Fibroblast of the conjunctiva (primary cell): ENCODE results near the gene IL21R.
"Not testable (repeated sequence)": the region's sequence is repeated elsewhere in the genome, so short reads cannot be mapped to it uniquely, and the experiment has no call there.

Source experiments
- DNase-seq: peaks from one replicate; pipeline ENCODE4 v3.0.0-alpha.2; 2010; ENCODE audit warnings: low read depth

The IL21R gene

DNA sequence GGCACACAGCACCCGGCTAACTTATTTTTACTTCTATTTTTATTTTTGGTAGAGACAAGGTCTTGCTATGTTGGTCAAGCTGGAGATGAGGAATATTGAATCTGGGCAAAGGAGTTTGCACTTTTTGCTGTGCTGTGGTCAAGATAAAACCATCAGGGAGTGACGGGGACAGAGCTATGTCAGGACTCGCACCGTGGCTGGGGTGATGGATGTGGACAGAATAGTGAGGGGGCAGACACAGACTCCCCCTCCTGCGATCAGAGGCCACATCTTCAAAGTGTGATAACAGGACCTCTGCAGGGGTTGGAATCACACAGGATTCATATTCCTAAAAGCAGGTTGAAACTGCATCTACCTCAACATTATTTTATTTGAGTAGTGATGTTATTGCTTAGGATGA is 25.6 kb downstream of the IL21R start:
- DNase-seq, result no peak

DNA sequence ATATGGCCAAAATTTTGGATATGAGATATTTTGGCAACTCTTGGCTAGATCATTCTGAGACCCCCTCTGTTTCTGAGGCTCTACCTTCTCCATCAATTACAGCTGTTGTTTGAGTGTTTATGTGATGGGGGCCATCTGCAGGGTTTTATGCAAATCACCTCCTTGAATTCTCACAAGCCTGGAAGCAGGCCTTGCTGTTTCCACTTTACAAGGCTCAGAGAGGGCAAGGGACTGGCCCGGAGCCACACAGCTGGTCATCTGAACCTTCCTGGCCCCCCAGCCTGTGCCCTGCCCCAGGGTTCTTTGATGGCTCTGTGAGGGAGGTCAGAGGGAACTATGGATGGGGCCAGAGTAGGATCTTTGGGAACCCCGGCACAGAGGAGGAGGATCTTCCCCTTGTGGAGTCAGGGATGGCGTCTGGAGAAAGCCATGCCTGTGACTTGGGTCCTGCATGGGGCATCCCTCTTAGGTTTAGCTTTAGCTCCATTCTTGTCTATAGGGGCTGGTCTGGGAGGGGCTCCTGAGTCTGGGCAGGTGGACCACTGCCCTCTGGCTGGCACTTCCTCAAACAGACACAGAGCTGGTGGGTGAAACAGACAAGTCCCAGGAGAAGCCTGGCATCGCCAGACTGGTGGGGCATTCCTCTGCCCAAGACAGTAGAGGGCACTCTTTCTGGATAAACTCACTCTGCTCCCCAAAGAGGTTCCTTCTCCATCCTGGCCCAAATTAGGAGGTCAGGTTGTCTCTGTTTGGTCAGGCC is 26.2 kb downstream of the IL21R start:
- DNase-seq, result no peak

DNA sequence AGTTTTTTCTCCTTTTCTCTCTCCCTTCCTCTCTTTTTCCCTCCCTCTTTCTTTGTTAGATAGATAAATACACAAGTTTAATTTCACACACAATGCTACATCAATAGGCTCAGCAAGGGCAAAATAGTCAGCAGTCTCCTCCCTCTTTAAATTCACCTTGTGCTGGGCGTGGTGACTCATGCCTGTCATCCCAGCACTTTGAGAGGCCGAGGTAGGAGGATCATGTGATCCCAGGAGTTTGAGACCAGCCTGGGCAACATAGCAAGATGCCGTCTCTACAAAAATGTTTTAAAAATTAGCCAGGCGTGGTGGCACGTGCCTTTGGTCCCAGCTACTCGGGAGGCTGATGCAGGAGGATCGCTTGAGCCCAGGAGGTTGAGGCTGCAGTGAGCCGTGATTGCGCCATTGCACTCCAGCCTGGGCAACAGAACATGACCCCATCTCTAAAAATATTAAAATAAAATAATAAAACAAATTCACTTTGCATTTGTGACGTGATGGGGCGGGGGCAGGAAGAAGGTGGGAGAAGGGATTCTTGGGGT is 27.4 kb downstream of the IL21R start:
- DNase-seq, result no peak

DNA sequence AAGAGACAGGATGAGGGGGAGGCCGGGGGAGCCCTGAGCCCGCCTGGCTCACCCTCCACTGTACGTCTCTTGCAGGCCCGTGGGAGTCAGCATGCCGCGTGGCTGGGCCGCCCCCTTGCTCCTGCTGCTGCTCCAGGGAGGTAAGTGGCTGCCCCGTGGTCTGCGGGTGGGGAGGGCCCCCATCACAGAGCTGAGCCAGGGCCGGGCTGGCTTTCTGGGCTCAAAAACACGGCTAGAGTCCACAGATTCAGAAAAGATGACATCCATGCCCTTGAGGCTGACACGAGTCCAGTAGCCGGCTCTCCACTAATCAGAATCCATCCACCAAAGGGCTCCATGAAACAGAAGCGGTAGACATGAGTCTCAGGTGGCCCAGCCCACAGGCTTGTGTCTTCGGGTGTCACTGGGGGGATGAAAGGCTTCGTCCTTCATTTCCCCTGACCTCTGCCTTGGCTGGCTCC is 28.0 kb downstream of the IL21R start:
- DNase-seq, result no peak

DNA sequence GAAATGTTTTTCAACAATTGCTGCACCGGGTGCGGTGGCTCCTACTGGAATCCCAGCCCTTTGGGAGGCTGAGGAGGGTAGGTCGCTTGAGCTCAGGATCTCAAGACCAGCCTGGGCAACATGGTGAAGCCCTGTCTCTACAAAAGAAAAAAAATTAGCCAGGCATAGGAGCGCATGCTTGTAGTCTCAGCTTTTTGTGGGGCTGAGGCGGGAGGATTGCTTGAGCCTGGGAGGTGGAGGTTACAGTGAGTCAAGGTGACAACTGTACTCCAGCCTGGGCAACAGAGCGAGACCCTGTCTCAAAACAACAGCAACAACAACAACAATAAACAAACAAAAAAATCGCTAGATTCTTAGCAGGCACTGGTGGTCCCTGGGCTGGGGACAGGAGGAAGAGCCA is 28.5 kb downstream of the IL21R start:
- no peak for DNase-seq

DNA sequence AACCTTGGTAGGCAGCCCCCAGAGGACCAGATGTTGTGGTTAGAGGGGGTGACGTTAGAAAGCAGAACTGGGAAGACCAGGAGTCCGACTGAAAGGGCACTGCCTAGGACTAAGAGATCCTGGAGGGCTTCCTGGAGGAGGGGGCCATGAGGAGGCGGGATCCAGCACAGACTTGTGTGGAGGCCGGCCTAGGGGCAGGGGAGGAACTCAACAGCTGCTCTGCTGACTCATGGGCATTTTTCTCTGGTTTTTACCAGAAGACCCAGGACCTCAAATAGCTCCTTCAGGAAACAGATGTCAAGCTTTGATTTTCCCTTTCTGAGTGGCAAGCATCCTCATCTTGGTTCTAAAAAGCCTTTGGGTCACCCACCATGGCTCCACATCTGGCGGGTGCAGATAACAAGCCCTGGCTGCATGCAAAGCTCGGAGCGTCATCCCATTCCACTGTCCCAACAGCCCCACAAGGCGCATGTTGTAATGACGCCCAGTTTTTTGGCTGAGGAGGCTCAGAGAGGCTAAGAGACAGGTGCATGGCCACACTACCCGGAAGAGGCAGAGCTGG is 29.0 kb downstream of the IL21R start:
- DNase-seq, result no peak

DNA sequence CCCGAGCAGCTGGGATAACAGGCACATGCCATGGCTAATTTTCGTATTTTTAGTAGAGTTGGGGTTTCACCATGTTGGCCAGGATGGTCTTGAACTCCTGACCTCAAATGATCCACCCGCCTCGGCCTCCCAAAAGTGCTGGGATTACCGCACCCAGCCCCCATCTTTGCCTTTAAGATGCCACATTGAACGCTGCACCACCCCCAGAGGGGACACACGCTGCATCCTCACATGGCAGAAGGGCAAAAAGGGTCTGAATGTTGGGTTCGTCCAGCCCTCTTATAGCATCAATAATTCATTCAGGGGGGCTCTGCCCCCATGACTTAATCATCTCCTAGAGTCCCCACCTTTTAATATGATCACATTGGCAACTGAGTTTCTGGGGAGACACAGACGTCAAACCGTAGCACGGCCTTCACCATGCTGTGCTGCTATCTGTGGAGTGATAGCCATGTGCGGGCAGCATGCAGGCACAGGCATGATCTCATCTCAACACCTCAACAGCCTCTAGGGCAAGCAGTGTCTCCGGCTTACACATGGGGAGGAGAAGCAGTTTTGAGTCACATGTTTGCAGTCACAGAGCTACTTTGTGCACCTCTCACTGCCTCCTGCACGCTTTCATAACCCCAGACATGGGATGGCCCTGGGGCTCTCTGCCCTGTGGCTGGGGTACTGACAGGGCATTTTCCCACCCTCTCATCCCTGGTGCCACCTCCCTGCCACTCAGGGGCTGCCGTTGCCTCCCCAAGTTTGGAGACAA is 30.0 kb downstream of the IL21R start:
- no peak for DNase-seq

DNA sequence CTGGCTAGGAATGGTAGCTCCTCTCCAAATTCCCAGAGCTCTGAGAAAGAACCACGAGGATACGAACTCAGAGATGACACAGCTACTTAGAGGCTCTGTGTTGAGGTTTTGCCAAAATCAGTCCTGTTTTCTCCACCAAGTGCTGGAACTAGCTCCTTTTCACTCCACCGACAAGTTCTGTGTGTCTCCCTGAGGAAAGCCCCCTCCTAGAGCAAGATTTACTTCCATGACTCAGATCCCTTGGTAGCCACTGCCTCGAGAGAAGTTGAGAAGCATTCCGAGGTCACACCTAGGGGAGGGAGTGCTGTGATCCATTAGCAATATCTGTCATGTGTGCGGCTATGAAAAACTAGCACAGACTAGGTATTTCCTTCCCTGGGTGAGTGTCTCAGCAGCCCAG is 30.6 kb downstream of the IL21R start:
- no peak for DNase-seq

DNA sequence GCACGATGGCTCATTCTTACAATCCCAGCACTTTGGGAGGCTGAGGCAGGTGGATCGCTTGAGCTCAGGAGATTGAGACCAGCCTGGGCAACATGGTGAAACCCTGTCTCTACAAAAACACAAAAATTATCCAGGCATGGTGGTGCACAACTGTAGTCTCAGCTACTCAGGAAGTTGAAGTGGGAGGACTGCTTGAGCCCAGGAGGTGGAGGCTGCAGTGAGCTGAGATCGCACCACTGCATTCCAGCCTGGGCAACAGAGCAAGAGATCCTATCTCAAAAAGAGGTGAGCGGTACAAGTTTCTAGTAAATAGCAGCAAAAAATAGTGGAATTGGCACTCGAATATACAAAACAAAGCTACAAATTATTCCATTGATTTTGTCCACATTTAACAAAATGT is 31.2 kb downstream of the IL21R start:
- not testable (repeated sequence) for DNase-seq

DNA sequence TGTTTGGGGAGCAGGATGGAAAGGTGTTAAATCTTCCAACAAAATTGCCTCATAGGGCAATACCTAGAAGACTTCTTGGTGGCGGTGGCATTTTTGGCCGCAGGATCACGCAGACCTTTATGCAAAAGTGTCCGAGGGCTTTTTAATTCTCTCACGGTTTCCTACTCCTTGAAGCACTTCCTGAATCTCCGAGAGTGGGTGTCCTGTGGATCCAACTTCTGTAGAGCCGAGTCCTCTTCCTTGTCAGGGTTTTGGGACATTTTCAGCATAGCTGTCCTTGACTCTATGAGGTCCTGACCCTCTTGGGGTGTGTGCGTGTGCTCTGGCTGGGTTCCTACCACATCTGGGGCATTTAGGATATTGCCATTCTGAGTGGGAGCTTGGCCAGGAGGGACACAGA is 31.7 kb downstream of the IL21R start:
- DNase-seq, result no peak

DNA sequence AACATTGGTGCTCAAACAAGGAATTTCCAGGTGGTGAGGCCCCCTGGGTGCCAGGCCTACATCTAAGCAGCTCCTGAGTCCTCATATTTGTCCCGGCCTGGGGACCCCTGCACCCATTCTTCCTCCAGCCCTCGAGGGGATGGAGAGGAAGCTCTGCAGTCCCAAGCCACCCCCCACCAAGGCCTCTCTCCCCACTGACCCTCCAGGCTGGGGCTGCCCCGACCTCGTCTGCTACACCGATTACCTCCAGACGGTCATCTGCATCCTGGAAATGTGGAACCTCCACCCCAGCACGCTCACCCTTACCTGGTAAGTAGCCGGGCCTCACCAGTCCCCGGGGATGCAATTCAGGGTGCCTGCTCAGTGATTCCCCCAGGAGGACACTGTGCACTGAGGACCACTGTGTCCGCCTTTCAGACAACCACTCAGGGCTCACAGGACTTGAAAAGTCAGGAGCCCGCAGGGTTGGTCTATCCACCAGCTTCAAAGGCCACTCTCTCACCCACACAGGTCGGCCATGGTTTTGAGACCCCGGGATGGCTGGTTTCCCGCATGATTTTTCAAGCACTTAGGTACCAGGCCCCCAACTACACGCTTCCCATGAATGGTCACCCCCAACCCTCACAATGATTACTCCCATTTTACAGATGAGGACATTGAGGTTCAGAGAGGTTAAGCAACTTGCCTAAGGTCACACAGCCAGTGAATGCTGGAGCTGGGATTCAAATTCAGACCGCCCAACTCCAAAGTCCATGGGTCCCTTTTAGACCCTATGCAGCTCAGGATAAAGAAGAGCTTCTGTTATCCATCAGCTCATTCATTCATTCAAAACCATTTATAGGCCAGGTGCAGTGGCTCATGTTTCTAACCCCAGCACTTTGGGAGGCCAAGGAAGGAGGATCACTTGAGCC is 32.4 kb downstream of the IL21R start:
- DNase-seq, result no peak

DNA sequence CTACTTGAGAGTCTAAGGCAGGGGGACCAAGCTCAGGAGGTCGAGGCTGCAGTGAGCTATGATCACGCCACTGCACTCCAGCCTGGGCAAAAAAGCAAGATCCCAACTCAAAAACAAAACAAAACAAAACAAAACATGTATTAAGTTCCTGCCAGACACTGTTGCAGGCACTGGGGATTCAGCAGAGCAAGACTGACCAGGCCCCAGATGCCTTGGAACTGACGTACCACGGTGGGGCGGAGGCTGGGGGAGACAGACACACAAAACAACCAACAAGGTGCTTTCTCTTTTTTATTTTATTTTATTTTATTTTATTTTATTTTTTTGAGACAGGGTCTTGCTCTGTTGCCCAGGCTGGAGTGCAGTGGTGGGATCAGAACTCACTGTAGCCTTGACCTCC is 33.2 kb downstream of the IL21R start:
- not testable (repeated sequence) for DNase-seq

DNA sequence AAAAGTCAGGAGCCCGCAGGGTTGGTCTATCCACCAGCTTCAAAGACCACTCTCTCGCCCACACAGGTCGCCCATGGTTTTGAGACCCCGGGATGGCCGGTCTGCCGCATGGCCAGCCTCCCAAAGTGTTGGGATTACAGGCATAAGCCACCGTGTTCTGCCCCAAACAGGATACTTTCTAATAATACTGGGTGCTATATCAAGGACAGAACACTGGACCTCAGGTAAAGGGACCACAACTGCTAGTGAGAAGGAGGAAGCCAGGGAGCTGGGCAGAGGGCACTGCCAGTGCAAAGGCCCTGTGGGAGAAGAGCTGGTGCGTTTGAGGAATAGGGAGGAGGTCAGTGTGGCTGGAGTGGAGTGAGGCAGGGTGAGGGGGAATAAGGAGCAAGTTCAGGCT is 34.1 kb downstream of the IL21R start:
- no peak for DNase-seq

DNA sequence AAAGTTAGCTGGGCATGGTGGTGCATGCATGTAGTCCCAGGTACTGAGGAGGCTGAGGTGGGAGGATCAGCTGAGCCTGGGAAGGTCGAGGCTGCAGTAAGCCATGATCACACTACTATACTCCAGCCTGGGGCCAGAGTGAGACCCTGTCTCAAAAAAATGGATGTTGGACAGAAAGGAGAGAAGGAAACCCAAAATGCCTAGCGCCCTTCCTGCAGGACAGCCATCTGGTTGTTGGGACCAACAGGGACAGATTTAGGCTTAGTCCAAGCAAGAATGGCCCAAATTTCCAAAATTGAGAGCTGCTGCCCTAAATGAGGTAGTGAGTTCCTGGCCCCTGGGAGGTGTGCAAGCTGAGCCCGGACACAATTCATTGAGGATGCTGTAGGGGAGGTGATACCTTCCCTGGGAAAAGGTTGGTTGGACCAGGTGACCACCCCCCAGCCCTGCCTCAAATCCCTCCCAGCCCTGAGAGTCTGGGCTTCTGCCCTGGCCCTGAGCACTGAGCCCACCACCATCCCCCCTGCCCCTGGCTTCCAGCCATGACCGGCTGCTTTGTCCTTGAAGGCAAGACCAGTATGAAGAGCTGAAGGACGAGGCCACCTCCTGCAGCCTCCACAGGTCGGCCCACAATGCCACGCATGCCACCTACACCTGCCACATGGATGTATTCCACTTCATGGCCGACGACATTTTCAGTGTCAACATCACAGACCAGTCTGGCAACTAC is 35.1 kb downstream of the IL21R start:
- no peak for DNase-seq

DNA sequence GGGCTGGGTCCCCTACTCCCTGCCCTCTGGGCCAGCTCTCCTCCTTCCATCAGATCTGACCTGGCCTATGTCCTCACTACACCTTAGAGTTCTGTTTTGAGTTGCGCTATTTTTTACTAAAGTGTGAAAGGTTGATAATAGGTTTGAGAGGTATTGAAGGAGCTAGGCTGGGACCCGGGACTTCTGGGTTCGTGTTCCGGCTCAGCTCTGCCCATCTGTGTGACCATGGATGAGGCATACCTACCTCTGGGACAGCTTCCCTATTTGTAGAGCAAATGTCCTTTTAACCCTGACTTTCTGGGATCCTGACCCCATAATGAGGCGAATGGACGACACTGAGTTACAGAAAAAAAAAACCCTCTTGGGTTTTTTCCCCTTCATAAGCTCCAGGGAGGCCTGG is 36.0 kb downstream of the IL21R start:
- no peak for DNase-seq

DNA sequence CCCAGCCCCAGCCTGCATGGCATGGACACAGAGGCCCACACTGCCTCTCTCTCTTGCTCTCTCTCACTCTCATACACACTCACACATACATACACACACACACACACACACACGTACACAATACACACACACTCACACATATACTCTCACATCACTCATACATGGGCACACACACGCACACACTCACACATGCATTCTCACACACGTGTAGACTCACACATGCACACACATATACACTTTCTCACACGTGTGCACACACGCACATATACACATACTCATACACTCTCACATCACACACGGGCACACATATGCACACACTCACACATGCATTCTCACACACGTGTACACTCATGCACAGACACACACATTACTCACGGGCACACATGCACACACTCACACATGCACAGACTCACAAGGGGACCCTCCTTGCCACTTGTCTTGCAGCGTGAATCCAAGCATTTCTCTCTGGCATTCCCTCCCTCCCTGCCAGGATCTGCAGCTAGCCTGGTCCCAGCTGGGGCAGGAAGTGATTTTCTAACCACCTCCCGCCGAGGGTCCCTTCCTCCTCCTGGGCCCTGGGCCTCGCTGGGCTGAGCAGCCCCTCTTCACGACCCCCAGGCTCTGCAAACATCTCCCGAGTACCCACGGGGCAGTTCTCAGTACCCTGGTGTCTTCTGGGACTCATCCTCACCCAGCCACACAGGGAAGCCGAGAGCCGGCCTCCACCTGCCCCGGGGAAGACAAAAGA is 37.5 kb downstream of the IL21R start:
- no peak for DNase-seq

DNA sequence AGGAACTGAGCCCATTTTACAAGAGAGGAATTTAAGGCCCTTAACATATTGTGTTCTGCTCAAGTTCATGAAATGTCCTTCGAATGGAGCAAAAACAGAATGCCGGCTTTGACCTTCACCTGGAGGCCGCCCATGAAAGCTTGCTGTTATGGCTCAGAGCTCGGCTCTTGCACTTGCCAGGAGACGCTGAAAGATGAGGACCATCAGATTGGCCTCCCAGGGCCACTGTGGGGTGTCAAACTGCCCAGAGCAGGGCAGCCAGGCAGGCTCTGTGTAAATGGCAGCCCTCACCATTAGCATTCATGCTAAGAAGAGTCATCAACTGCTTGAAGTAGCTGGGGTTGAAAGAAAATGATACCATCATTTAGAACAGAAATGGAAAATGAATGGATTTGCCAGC is 39.3 kb downstream of the IL21R start:
- no peak for DNase-seq

DNA sequence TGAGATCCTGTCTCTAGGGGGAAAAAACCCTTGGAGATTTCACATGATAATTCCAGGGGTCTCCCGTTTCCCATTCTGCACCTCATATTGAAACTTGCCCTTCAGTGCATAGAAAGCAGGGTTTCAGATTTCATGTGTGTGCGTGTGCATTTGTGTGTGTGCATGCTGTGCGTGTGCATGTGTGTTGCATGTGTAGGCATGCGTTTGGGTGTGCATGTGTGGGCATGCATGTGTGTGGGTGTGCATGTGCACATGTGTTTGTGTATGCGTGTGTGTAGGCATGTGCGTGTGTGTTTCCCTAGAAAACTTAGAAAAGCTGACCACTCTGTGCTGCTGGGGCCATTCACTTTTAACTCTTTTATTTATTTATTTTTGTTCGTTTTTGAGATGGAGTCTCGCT is 40.0 kb downstream of the IL21R start:
- no peak for DNase-seq

DNA sequence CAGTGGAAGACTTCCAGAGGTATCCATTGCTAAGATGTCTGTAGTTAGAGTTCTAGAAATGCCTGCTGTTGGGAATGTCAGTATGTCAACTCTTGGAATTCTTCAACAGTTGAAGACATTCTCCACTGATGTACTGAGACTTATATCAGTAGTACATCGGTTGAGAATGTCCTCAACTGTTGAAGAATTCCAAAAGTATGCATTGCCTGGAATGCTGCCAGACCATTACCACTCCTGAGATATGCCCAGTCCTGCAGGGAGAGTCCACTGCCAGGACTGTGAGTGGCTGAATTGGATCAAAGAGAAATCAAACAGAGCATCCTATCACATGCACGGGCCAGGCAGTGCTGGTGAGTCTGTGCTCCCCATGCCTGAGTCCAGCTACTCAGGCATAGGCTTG is 42.0 kb downstream of the IL21R start:
- DNase-seq, result no peak

DNA sequence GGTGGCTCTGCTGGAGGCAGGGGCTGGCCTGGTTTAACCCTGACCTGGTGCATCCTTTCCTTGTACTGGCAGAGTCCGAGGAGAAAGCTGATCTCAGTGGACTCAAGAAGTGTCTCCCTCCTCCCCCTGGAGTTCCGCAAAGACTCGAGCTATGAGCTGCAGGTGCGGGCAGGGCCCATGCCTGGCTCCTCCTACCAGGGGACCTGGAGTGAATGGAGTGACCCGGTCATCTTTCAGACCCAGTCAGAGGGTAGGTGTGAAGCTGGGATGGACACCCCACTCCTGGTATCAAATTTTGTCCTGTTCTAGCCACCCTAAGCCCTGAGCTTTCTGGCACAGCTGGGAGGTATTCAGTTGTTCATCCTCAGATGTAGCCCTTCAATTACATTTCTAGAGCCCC is 42.5 kb downstream of the IL21R start:
- no peak for DNase-seq
